HepG2 (cell line): ENCODE data around the gene NUFIP1. TPM values are rescaled to one million over a fixed set of nuclear protein-coding genes. Genes with fewer than 3 reads are reported as not detected.

Experiments used
- ELF1 ChIP-seq: sonication (generic); formaldehyde crosslinking; IDR thresholded peaks from 2 replicates; pipeline ENCODE4 v1.4.0; 2020; ENCODE audit warnings: missing genetic modification reagents
- HDAC1 ChIP-seq: sonication (generic); formaldehyde crosslinking; IDR thresholded peaks from 2 replicates; pipeline ENCODE4 v1.5.1; 2020; ENCODE audit warnings: mild to moderate bottlenecking, missing genetic modification reagents
- RNF2 ChIP-seq: fragments of 450-650 bp; conservative IDR thresholded peaks from 2 replicates; pipeline ENCODE4 v1.6.1; 2016; ENCODE audit warnings: low read depth
- SCMH1 ChIP-seq: sonication (generic); formaldehyde crosslinking; IDR thresholded peaks from 2 replicates; pipeline ENCODE4 v1.9.0; 2021; ENCODE audit warnings: missing genetic modification reagents, mild to moderate bottlenecking, borderline replicate concordance
- SIX4 ChIP-seq: sonication (generic); formaldehyde crosslinking; IDR thresholded peaks from 2 replicates; pipeline ENCODE4 v1.4.0; 2020; ENCODE audit warnings: missing genetic modification reagents
- SOX6 ChIP-seq, 2 experiments: fragments of 450-650 bp in 1 of 2; sonication (generic) in 1 of 2; formaldehyde crosslinking in 1 of 2; IDR thresholded peaks; 2 replicates each; pipeline versions ENCODE4 v1.4.0 to v1.6.1; 2017 to 2020; ENCODE audit warnings: antibody characterized with exemption in 1 of 2, mild to moderate bottlenecking in 1 of 2, missing genetic modification reagents in 1 of 2
- THYN1 ChIP-seq: sonication (generic); formaldehyde crosslinking; IDR thresholded peaks from 2 replicates; pipeline ENCODE4 v1.8.1; 2023; ENCODE audit warnings: low read depth, mild to moderate bottlenecking, moderate library complexity, missing genetic modification reagents, borderline replicate concordance
- YEATS4 ChIP-seq: sonication (generic); formaldehyde crosslinking; IDR thresholded peaks from 2 replicates; pipeline ENCODE4 v1.4.0; 2020; ENCODE audit warnings: missing genetic modification reagents, borderline replicate concordance
- ZNF335 ChIP-seq: sonication (generic); formaldehyde crosslinking; IDR thresholded peaks from 2 replicates; pipeline ENCODE4 v1.4.0; 2020; ENCODE audit warnings: missing genetic modification reagents
- ZNF367 ChIP-seq: sonication (generic); formaldehyde crosslinking; IDR thresholded peaks from 2 replicates; pipeline ENCODE4 v1.4.0; 2020; ENCODE audit warnings: missing genetic modification reagents, borderline replicate concordance
- ZNF446 ChIP-seq: sonication (generic); formaldehyde crosslinking; IDR thresholded peaks from 2 replicates; pipeline ENCODE4 v1.5.0; 2020; ENCODE audit warnings: mild to moderate bottlenecking, missing genetic modification reagents
- ZNF460 ChIP-seq: sonication (generic); formaldehyde crosslinking; IDR thresholded peaks from 2 replicates; pipeline ENCODE4 v1.5.1; 2020; ENCODE audit warnings: missing genetic modification reagents, mild to moderate bottlenecking, borderline replicate concordance
- ZNF839 ChIP-seq: sonication (generic); formaldehyde crosslinking; IDR thresholded peaks from 2 replicates; pipeline ENCODE4 v1.4.0; 2020; ENCODE audit warnings: missing genetic modification reagents, mild to moderate bottlenecking, borderline replicate concordance
- ZSCAN21 ChIP-seq: sonication (generic); formaldehyde crosslinking; IDR thresholded peaks from 2 replicates; pipeline ENCODE4 v1.8.0; 2022; ENCODE audit warnings: mild to moderate bottlenecking, missing genetic modification reagents, moderate library complexity, borderline replicate concordance
- ZSCAN29 ChIP-seq: sonication (generic); formaldehyde crosslinking; conservative IDR thresholded peaks from 2 replicates; pipeline ENCODE4 v1.4.0; 2020; ENCODE audit warnings: mild to moderate bottlenecking, missing genetic modification reagents
- polyA plus RNA-seq, 8 experiments: library from polyadenylated mRNA; depleted of rRNA in 3 of 8; stranded (reverse) in 7 of 8; unstranded in 1 of 8; fragments of >200 nt; fragmentation: Illumina TruSeq in 4 of 8; extraction: Trizol in 4 of 8; gene quantifications; 2 replicates each; pipeline versions ENCODE4 v1.2.1 to v1.2.3, GENCODE V29; 2011 to 2016; ENCODE audit warnings: low read depth in 4 of 8, missing spikeins in 1 of 8, mixed read lengths in 1 of 8; ENCODE audit not compliant: insufficient read depth in 1 of 8
- total RNA-seq, 5 experiments: library from RNA; depleted of rRNA; stranded (reverse); fragments of >200 nt; fragmentation: Illumina TruSeq; extraction: Trizol; gene quantifications; 2 replicates each; pipeline ENCODE4 v1.2.3, GENCODE V29; 2016; ENCODE audit warnings: low read depth in 1 of 5
- TF ChIP-seq, protein P1 (sequence below): sonication (generic); formaldehyde crosslinking; IDR thresholded peaks from 2 replicates; pipeline ENCODE4 v1.5.1; 2020; ENCODE audit warnings: mild to moderate bottlenecking, missing genetic modification reagents, moderate library complexity
- TF ChIP-seq, protein P2 (sequence below): sonication (generic); formaldehyde crosslinking; IDR thresholded peaks from 2 replicates; pipeline ENCODE4 v1.4.0; 2020; ENCODE audit warnings: missing genetic modification reagents, low read depth, mild to moderate bottlenecking, borderline replicate concordance
- TF ChIP-seq, protein P3 (sequence below): sonication (generic); formaldehyde crosslinking; IDR thresholded peaks from 2 replicates; pipeline ENCODE4 v1.9.0; 2021; ENCODE audit warnings: mild to moderate bottlenecking, missing genetic modification reagents

NUFIP1 gene
- total and polyA plus RNA-seq, 2 of the 13 experiments (the other 11 are each of a cell fraction or from before 2014, with no cell fraction given): 1.9 to 10.3 TPM

- no peak for TF ChIP-seq ZNF335
- no peak for TF ChIP-seq SOX6 (IDR thresholded peaks at IDR 0.05)
- TF ChIP-seq SOX6 (CRISPR knock-in tag; IDR thresholded peaks at IDR 0.05): peak; percentile 78
- TF ChIP-seq ZNF839 (CRISPR knock-in tag): no peak
- TF ChIP-seq, protein P1, sequence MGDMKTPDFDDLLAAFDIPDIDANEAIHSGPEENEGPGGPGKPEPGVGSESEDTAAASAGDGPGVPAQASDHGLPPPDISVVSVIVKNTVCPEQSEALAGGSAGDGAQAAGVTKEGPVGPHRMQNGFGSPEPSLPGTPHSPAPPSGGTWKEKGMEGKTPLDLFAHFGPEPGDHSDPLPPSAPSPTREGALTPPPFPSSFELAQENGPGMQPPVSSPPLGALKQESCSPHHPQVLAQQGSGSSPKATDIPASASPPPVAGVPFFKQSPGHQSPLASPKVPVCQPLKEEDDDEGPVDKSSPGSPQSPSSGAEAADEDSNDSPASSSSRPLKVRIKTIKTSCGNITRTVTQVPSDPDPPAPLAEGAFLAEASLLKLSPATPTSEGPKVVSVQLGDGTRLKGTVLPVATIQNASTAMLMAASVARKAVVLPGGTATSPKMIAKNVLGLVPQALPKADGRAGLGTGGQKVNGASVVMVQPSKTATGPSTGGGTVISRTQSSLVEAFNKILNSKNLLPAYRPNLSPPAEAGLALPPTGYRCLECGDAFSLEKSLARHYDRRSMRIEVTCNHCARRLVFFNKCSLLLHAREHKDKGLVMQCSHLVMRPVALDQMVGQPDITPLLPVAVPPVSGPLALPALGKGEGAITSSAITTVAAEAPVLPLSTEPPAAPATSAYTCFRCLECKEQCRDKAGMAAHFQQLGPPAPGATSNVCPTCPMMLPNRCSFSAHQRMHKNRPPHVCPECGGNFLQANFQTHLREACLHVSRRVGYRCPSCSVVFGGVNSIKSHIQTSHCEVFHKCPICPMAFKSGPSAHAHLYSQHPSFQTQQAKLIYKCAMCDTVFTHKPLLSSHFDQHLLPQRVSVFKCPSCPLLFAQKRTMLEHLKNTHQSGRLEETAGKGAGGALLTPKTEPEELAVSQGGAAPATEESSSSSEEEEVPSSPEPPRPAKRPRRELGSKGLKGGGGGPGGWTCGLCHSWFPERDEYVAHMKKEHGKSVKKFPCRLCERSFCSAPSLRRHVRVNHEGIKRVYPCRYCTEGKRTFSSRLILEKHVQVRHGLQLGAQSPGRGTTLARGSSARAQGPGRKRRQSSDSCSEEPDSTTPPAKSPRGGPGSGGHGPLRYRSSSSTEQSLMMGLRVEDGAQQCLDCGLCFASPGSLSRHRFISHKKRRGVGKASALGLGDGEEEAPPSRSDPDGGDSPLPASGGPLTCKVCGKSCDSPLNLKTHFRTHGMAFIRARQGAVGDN (CRISPR knock-in tag): no peak
- no peak for TF ChIP-seq YEATS4 (CRISPR knock-in tag)
- TF ChIP-seq ZNF446: no peak
- no peak for TF ChIP-seq ZSCAN21 (CRISPR knock-in tag)
- TF ChIP-seq RNF2: no peak
- TF ChIP-seq ZSCAN29 (CRISPR knock-in tag): no peak
- TF ChIP-seq ZNF367 (CRISPR knock-in tag): no peak
- no peak for TF ChIP-seq HDAC1 (CRISPR knock-in tag)
- TF ChIP-seq SIX4 (CRISPR knock-in tag): peak; percentile 93
- TF ChIP-seq, protein P2, sequence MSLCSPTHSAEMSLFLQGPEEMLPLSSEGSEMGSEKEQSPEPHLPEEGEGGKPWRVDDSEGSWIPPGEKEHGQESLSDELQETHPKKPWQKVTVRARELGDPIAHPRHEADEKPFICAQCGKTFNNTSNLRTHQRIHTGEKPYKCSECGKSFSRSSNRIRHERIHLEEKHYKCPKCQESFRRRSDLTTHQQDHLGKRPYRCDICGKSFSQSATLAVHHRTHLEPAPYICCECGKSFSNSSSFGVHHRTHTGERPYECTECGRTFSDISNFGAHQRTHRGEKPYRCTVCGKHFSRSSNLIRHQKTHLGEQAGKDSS (CRISPR knock-in tag): no peak
- TF ChIP-seq ELF1 (CRISPR knock-in tag): no peak
- no peak for TF ChIP-seq SCMH1
- no peak for TF ChIP-seq THYN1 (CRISPR knock-in tag)
- TF ChIP-seq ZNF460: no peak
- TF ChIP-seq, protein P3, sequence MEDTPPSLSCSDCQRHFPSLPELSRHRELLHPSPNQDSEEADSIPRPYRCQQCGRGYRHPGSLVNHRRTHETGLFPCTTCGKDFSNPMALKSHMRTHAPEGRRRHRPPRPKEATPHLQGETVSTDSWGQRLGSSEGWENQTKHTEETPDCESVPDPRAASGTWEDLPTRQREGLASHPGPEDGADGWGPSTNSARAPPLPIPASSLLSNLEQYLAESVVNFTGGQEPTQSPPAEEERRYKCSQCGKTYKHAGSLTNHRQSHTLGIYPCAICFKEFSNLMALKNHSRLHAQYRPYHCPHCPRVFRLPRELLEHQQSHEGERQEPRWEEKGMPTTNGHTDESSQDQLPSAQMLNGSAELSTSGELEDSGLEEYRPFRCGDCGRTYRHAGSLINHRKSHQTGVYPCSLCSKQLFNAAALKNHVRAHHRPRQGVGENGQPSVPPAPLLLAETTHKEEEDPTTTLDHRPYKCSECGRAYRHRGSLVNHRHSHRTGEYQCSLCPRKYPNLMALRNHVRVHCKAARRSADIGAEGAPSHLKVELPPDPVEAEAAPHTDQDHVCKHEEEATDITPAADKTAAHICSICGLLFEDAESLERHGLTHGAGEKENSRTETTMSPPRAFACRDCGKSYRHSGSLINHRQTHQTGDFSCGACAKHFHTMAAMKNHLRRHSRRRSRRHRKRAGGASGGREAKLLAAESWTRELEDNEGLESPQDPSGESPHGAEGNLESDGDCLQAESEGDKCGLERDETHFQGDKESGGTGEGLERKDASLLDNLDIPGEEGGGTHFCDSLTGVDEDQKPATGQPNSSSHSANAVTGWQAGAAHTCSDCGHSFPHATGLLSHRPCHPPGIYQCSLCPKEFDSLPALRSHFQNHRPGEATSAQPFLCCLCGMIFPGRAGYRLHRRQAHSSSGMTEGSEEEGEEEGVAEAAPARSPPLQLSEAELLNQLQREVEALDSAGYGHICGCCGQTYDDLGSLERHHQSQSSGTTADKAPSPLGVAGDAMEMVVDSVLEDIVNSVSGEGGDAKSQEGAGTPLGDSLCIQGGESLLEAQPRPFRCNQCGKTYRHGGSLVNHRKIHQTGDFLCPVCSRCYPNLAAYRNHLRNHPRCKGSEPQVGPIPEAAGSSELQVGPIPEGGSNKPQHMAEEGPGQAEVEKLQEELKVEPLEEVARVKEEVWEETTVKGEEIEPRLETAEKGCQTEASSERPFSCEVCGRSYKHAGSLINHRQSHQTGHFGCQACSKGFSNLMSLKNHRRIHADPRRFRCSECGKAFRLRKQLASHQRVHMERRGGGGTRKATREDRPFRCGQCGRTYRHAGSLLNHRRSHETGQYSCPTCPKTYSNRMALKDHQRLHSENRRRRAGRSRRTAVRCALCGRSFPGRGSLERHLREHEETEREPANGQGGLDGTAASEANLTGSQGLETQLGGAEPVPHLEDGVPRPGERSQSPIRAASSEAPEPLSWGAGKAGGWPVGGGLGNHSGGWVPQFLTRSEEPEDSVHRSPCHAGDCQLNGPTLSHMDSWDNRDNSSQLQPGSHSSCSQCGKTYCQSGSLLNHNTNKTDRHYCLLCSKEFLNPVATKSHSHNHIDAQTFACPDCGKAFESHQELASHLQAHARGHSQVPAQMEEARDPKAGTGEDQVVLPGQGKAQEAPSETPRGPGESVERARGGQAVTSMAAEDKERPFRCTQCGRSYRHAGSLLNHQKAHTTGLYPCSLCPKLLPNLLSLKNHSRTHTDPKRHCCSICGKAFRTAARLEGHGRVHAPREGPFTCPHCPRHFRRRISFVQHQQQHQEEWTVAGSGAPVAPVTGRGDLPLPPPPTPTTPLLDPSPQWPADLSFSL (CRISPR knock-in tag): no peak
Measured at GRCh38 chr13:44912278-44913016, 76.8 kb downstream of the NUFIP1 start (continued).
